K562 (cell line): ENCODE measurements around the gene HP1BP3. TPM values are rescaled to one million over a fixed set of nuclear protein-coding genes. Genes with fewer than 3 reads are reported as not detected.
A peak's percentile ranks its signal among the peaks of the same experiment; 100 is the strongest.

Experiments
- ARHGAP35 ChIP-seq: fragments of 450-650 bp; IDR thresholded peaks from 2 replicates; pipeline ENCODE4 v1.6.1; 2018; ENCODE audit not compliant: partially characterized antibody
- BDP1 ChIP-seq: IDR thresholded peaks from 3 replicates; pipeline ENCODE4 v1.6.1; 2011; ENCODE audit not compliant: insufficient read length, insufficient read depth
- CBX2 ChIP-seq: fragments of 200-600 bp; sonication (generic); IDR thresholded peaks from one replicate; pipeline ENCODE4 v1.6.1; 2012; ENCODE audit warnings: mild to moderate bottlenecking, low read length, inconsistent platforms; ENCODE audit not compliant: insufficient read depth, poor library complexity, severe bottlenecking
- CEBPB ChIP-seq: fragments of 450-650 bp; IDR thresholded peaks from 2 replicates; pipeline ENCODE4 v1.6.1; 2016; ENCODE audit warnings: missing genetic modification characterization, missing compliant biosample characterization
- CEBPG ChIP-seq, 3 experiments: fragments of 200-800 bp in 1 of 3; sonication (Bioruptor generic) in 1 of 3; sonication (generic) in 1 of 3; formaldehyde crosslinking in 1 of 3; IDR thresholded peaks in 2 of 3; conservative IDR thresholded peaks in 1 of 3; 2 replicates each; pipeline versions ENCODE4 v1.6.1 to v1.8.0; 2016 to 2022; ENCODE audit warnings: missing compliant biosample characterization in 2 of 3, missing genetic modification characterization in 2 of 3, mild to moderate bottlenecking in 1 of 3, missing genetic modification reagents in 1 of 3
- DMBX1 ChIP-seq: fragments of 250-450 bp; sonication (Bioruptor Pico); IDR thresholded peaks from 2 replicates; pipeline ENCODE4 v1.8.0; 2022; ENCODE audit warnings: inconsistent platforms, mild to moderate bottlenecking, moderate library complexity, borderline replicate concordance
- E2F6 ChIP-seq, 2 experiments: IDR thresholded peaks; 2 replicates each; pipeline ENCODE4 v1.6.1; 2011; ENCODE audit warnings: borderline replicate concordance in 1 of 2, control low read depth in 1 of 2, low read depth in 1 of 2, low read length in 1 of 2, mild to moderate bottlenecking in 1 of 2, mixed read lengths in 1 of 2, moderate library complexity in 1 of 2; ENCODE audit not compliant: insufficient read depth in 1 of 2, insufficient read length in 1 of 2, poor library complexity in 1 of 2, severe bottlenecking in 1 of 2; ENCODE audit errors: extremely low read depth in 1 of 2
- ELF2 ChIP-seq: fragments of 250-450 bp; sonication (Bioruptor Pico); IDR thresholded peaks from 2 replicates; pipeline ENCODE4 v1.5.0; 2021; ENCODE audit warnings: mild to moderate bottlenecking
- FOXA1 ChIP-seq: fragments of 450-650 bp; IDR thresholded peaks from 2 replicates; pipeline ENCODE4 v1.6.1; 2016; ENCODE audit warnings: mild to moderate bottlenecking, borderline replicate concordance
- FOXO4 ChIP-seq: fragments of 450-650 bp; formaldehyde crosslinking; IDR thresholded peaks from 2 replicates; pipeline ENCODE4 v1.4.0; 2020; ENCODE audit warnings: mild to moderate bottlenecking, moderate library complexity
- HDAC6 ChIP-seq: IDR thresholded peaks from 2 replicates; pipeline ENCODE4 v1.6.1; 2012; ENCODE audit warnings: low read depth, mild to moderate bottlenecking, control low read depth, inconsistent platforms, low read length, moderate library complexity
- HDAC8 ChIP-seq: fragments of 450-650 bp; IDR thresholded peaks from 2 replicates; pipeline ENCODE4 v1.6.1; 2016; ENCODE audit warnings: mild to moderate bottlenecking, missing genetic modification characterization, moderate library complexity, missing compliant biosample characterization
- HNRNPLL ChIP-seq: fragments of 200-400 bp; formaldehyde crosslinking; IDR thresholded peaks from 2 replicates; pipeline ENCODE4 v1.6.1; 2017; ENCODE audit warnings: low read length, low read depth, mild to moderate bottlenecking; ENCODE audit not compliant: poor library complexity, severe bottlenecking
- KDM2B ChIP-seq: fragments of 250-450 bp; sonication (Bioruptor Pico); IDR thresholded peaks from 2 replicates; pipeline ENCODE4 v1.8.0; 2021; ENCODE audit warnings: mild to moderate bottlenecking, moderate library complexity
- KHSRP ChIP-seq: fragments of 450-650 bp; IDR thresholded peaks from 2 replicates; pipeline ENCODE4 v1.6.1; 2017
- LARP7 ChIP-seq: fragments of 450-650 bp; IDR thresholded peaks from 2 replicates; pipeline ENCODE4 v1.6.1; 2016
- MEF2A ChIP-seq: IDR thresholded peaks from 2 replicates; pipeline ENCODE4 v1.6.1; 2011; ENCODE audit warnings: low read depth, mild to moderate bottlenecking, low read length, moderate library complexity; ENCODE audit not compliant: control insufficient read depth
- POLR2G ChIP-seq: fragments of 200-400 bp; formaldehyde crosslinking; IDR thresholded peaks from 2 replicates; pipeline ENCODE4 v1.6.1; 2017; ENCODE audit warnings: low read depth, mild to moderate bottlenecking, antibody characterized with exemption, low read length, moderate library complexity
- RNF219 ChIP-seq: fragments of 250-450 bp; sonication (Bioruptor Pico); IDR thresholded peaks from 2 replicates; pipeline ENCODE4 v1.5.0; 2022; ENCODE audit warnings: mild to moderate bottlenecking
- SOX6 ChIP-seq: fragments of 450-650 bp; IDR thresholded peaks from 2 replicates; pipeline ENCODE4 v1.6.1; 2014; ENCODE audit warnings: mild to moderate bottlenecking
- ZNF766 ChIP-seq: fragments of 200-800 bp; sonication (Bioruptor generic); conservative IDR thresholded peaks from 2 replicates; pipeline ENCODE4 v1.6.1; 2016; ENCODE audit warnings: missing genetic modification characterization, missing compliant biosample characterization
- polyA plus RNA-seq, 8 experiments: library from polyadenylated mRNA; depleted of rRNA in 4 of 8; stranded (reverse) in 5 of 8; unstranded in 3 of 8; fragments of >200 nt; fragmentation: Nextera tagmentation in 2 of 8; fragmentation: Illumina TruSeq in 1 of 8; extraction: Ambion mirVana in 2 of 8; extraction: Trizol in 1 of 8; gene quantifications; 2 replicates each; pipeline versions ENCODE4 v1.2.1 to v1.2.3, GENCODE V29; 2011 to 2014; ENCODE audit warnings: inconsistent platforms in 1 of 8, missing spikeins in 1 of 8
- total RNA-seq, 7 experiments: library from RNA; depleted of rRNA in 6 of 7; stranded (reverse); fragments of >200 nt in 6 of 7; fragmentation: Illumina TruSeq in 2 of 7; extraction: Trizol in 2 of 7; gene quantifications; 2 replicates each; pipeline versions ENCODE4 v1.2.1 to v1.2.3, GENCODE V29; 2011 to 2021; ENCODE audit warnings: low replicate concordance in 1 of 7

HP1BP3 gene
- total and polyA plus RNA-seq, 9 of the 15 experiments (the other 6 are each of a cell fraction or from before 2014, with no cell fraction given), result 57.3 to 513 (median 240) TPM

GRCh38 chr1:20770314-20771087, 16.6 kb downstream of the HP1BP3 start (continued):
- no peak for TF ChIP-seq HNRNPLL
- no peak for TF ChIP-seq E2F6 (IDR thresholded peaks at IDR 0.05; ENCODE audit: borderline replicate concordance in 1 of 2, extremely low read depth in 1 of 2, insufficient read depth in 1 of 2, insufficient read length in 1 of 2, low read depth in 1 of 2, low read length in 1 of 2, poor library complexity in 1 of 2, severe bottlenecking in 1 of 2)
- no peak for TF ChIP-seq BDP1
- no peak for TF ChIP-seq LARP7
- TF ChIP-seq FOXA1, result no peak
- no peak for TF ChIP-seq CBX2
- TF ChIP-seq ARHGAP35, result no peak
- TF ChIP-seq CEBPB (tag), result peak; percentile 58
- TF ChIP-seq ZNF766, result no peak
- no peak for TF ChIP-seq ELF2 (CRISPR knock-in tag)
- no peak for TF ChIP-seq KHSRP
- TF ChIP-seq SOX6, result no peak
- TF ChIP-seq DMBX1 (CRISPR knock-in tag), result no peak
- no peak for TF ChIP-seq MEF2A
- TF ChIP-seq KDM2B (CRISPR knock-in tag), result no peak
- no peak for TF ChIP-seq POLR2G
- no peak for TF ChIP-seq HDAC8
- TF ChIP-seq CEBPG (CRISPR knock-in tag; IDR thresholded peaks at IDR 0.05), result no peak
- TF ChIP-seq CEBPG (tag; conservative IDR thresholded peaks at IDR 0.05 in 1 of 2, IDR thresholded peaks at IDR 0.05 in 1 of 2), result peak; percentile 57 to 64; a peak in 2 of 4 replicates
- TF ChIP-seq RNF219 (CRISPR knock-in tag), result no peak
- TF ChIP-seq FOXO4, result no peak
- TF ChIP-seq HDAC6, result no peak
